GM10266 (cell line): ENCODE measurements around the gene RRAS.

Experiments used
- DNase-seq: peaks from one replicate; pipeline ENCODE4 v3.0.0; 2012; ENCODE audit errors: extremely low spot score
- TF ChIP-seq, protein P1 (sequence below): IDR thresholded peaks from 2 replicates; pipeline ENCODE4 v1.5.1; 2012; ENCODE audit warnings: mild to moderate bottlenecking, low read depth; ENCODE audit not compliant: control insufficient read depth, insufficient read depth; ENCODE audit errors: missing control alignments

Gene RRAS

DNA sequence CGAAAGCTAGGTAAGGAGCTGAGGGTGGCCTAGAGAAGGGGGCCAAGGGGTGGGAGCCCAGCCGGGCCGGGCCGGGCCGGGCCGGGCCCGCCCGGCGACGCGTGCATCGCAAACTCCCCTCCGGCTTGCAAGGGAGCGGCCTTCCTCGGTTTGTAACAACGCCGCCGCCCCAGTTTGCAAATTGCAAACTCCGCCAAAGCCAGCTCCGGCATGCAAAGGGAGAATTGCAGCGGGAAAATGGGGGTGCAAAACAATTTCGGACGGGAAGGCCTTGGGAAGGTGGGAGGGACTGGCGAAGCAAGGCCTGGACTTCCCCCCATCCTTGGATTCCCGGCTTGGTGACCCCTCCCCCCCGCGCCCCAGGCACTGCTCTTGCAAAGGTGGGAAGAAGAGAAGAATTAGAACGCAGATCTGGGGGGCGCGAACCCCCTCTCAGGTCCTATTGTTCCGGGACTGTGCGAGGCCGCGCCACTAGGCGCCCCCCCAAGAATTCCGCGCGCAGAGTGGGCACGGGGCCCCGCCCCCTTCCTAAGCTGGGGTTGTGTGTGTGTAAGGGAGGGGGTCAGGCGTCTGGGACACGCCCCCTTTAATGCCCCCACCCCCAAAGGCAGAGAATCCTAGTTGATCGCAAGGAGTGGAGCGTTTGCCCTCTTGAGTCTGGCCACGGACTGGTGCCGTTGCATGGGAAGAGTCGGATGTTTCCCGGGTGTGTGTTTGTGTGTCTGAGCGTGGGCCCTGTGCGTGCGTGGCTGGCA, 48.0 kb downstream of the RRAS start:
- TF ChIP-seq, protein P1, sequence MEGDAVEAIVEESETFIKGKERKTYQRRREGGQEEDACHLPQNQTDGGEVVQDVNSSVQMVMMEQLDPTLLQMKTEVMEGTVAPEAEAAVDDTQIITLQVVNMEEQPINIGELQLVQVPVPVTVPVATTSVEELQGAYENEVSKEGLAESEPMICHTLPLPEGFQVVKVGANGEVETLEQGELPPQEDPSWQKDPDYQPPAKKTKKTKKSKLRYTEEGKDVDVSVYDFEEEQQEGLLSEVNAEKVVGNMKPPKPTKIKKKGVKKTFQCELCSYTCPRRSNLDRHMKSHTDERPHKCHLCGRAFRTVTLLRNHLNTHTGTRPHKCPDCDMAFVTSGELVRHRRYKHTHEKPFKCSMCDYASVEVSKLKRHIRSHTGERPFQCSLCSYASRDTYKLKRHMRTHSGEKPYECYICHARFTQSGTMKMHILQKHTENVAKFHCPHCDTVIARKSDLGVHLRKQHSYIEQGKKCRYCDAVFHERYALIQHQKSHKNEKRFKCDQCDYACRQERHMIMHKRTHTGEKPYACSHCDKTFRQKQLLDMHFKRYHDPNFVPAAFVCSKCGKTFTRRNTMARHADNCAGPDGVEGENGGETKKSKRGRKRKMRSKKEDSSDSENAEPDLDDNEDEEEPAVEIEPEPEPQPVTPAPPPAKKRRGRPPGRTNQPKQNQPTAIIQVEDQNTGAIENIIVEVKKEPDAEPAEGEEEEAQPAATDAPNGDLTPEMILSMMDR, result no peak
- DNase-seq, result peak; percentile 47

DNA sequence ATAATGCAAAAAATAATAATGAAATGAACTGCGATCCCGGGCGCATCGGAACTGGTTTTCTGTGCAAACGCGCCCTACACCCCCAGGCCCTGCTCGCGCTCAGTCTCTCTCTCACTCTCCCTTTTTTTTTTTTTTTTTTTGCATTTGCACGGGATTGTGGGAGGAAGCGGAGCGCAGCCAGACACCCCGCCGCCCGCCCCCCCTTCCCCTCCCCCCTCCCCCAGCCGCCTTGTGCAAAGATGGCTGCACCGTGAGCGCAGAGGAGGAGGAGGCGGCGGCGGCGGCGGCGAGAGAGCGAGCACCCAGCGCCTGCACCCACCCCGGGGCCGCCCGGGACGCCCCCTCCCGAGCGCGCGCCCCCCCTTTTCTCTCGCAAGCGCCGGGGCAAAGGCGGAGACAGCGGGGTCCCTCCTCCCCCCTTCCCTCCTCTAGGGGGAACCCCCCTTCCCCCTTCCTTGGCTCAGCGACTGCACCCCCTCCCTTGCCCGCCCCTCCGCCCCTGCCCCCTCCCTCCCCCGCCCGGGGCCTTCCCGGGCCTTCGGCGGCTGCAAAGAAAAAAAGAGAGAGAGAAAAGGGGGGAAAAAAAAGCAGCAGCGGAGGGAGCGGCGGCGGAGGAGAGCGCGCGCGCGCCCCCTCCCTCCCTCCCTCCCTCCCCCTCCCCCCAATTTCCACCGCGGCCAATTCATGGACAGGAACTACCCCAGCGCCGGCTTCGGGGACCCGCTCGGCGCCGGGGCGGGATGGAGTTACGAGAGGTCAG, 48.8 kb downstream of the RRAS start, which contains the start of gene PRR12:
Gene PRR12, plus strand, starts transcription at position 212 of the 760 bp plus-strand sequence. Its CDS starts 473 bp downstream, at position 685.
- TF ChIP-seq, protein P1, result no peak
- DNase-seq, result peak; percentile 92

DNA sequence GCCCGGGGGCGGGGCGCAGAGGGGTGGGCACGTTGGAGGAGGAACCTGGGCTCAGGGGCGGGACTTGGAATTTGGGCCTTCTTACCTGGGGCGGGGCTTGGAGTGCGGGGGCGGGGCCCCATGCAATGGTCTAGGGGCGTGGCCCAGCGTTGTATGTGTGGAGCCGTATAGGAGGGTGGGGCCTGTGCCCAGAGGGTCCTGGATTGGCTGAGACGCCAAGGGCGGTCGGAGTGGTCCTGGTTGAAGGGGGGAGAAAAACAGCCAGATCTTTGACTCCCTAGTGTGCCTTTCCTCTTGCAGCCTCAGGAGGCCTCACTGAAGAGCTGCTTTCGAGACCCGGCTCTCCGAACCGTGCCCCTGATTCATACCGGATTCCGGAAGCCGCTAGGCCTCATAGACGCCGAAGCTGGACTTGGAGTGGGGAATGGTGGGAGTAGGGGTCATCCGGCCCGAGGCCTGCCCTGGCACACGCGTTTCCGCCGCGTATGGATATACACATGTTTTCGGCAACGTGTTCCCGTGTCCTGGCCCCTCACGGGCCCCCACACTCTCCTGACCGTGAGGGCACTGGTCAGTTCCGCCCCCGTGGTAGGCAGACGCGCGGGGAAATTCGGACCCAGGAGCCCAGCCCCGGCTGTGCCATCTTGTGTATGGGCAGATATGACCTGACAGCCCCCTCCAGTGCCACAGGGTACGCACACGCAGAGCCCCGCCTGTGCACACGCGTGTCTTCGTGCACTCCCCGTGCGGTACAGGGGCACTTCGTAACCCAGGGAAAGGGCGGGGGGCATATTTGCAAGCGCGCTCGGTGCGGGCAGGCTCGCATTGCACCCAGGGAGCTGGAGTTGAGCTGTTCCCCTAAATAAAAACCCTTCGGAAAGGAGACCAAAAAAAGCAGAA, 49.6 kb downstream of the RRAS start:
- TF ChIP-seq, protein P1, result no peak
- DNase-seq, result peak; percentile 93

DNA sequence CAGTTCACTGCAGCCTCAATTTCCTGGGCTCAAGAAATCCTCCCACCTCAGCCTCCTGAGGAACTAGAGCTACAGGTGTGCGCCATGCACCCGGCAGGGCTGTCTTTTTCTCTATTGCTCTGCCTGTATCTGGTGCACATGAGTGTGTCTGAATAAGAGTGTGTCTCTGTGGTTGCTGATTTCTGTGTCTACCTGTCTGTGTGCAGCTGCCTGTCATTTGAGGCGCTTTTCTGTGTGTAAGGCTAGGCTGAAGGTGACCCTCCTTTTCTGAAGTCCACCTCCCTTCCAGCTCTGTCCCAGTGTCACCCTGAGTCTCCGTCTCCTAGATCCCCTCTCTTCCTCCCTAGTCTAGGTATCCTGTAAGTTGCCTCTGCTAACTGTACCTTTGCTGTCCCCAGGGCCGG, 50.4 kb downstream of the RRAS start:
- no peak for DNase-seq
- TF ChIP-seq, protein P1, result no peak

DNA sequence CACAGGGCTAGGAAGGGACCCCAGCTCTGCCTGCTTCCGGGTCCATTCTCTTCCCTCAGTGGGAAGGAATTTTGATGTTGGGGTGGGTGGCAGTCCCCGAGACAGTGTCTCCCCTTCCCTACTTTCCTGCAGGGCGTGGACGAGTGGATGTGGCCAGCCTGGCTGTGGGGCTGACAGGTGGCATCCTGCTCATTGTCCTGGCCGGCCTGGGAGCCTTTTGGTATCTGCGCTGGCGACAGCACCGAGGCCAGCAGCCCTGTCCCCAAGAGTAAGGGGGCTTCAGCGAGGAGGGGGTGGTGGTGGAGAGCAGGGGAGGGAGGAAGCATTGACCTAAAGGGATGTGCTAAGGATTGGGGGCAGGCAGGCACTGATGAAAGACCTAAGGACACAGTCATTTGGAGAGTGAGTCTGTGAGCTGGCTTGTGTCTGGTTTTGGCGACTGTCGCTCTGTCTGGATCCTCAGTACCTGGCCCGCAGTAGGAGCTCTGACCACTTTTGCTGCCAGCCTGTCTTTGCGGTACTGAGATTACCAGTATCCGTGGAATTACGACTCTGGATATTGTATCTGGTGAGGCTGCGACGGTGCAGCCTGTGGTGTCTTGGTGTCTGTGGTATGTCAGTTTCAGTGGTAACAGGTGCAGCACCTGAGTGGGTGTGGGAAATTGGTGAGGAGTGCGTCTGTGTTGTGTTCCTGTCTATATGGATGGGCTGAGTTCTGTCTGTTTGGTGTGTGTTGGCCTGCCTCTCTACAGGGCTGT, 51.4 kb downstream of the RRAS start:
- TF ChIP-seq, protein P1, result no peak
- DNase-seq, result no peak

DNA sequence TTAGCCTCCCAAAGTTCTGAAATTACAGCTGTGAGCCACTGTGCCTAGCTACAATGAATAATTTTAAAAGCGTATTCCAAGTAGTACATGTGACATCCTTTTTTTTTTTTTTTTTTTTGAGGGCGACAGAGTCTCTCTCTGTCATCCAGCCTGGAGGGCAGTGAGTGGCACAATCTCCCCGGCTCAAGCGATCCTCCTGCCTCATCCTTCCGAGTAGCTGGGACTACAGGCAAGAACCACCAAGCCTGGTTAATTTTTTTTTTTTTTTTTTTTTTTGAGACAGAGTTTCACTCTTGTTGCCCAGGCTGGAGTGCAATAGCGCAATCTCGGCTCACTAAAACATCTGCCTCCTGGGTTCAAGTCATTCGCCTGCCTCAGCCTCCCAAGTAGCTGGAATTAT, 52.7 kb downstream of the RRAS start:
- DNase-seq, result no peak
- TF ChIP-seq, protein P1, result no peak
